Glomerular endothelial cell (primary cell): ENCODE measurements around the gene ID3. TPM values are rescaled to one million over a fixed set of nuclear protein-coding genes. Genes with fewer than 3 reads are reported as not detected.
"Not testable (repeated sequence)": the region's sequence is repeated elsewhere in the genome, so short reads cannot be mapped to it uniquely, and the experiment has no call there.

Source experiments
- DNase-seq: peaks from one replicate; pipeline ENCODE4 v3.0.0-alpha.2; 2011; ENCODE audit warnings: low read depth, low spot score; ENCODE audit errors: extremely low read depth
- total RNA-seq: library from RNA; depleted of rRNA; stranded (reverse); fragments of >200 nt; gene quantifications from 2 replicates; pipeline ENCODE4 v1.2.3, GENCODE V29; 2015

The ID3 gene
- total RNA-seq, 1 donor from 2014 or later, result 399 TPM

- no peak for DNase-seq
Measured at GRCh38 chr1:23590058-23590783, 30.9 kb upstream of the ID3 start.

GRCh38 chr1:23589585-23589986, 30.3 kb upstream of the ID3 start:
- no peak for DNase-seq

- DNase-seq, result no peak
Measured at GRCh38 chr1:23588749-23589548, 29.6 kb upstream of the ID3 start.

- DNase-seq, result no peak
Measured at GRCh38 chr1:23585321-23586022, 26.2 kb upstream of the ID3 start.

GRCh38 chr1:23583727-23584126, 24.4 kb upstream of the ID3 start:
- DNase-seq, result not testable (repeated sequence)

- no peak for DNase-seq
Measured at GRCh38 chr1:23582820-23583219, 23.5 kb upstream of the ID3 start.

GRCh38 chr1:23581219-23581618, 21.9 kb upstream of the ID3 start:
- DNase-seq, result no peak

GRCh38 chr1:23578997-23579363, 19.7 kb upstream of the ID3 start:
- no peak for DNase-seq

- no peak for DNase-seq
Measured at GRCh38 chr1:23578311-23578996, 19.2 kb upstream of the ID3 start.

GRCh38 chr1:23577056-23578004, 18.0 kb upstream of the ID3 start:
- DNase-seq, result no peak

- DNase-seq, result no peak
Measured at GRCh38 chr1:23576338-23577055, 17.2 kb upstream of the ID3 start.

GRCh38 chr1:23575226-23575810, 16.0 kb upstream of the ID3 start:
- DNase-seq, result no peak

- DNase-seq, result no peak
Measured at GRCh38 chr1:23574265-23574754, 15.0 kb upstream of the ID3 start.

- DNase-seq, result no peak
Measured at GRCh38 chr1:23573574-23574182, 14.4 kb upstream of the ID3 start.

GRCh38 chr1:23571465-23571864, 12.2 kb upstream of the ID3 start:
- DNase-seq, result no peak

- no peak for DNase-seq
Measured at GRCh38 chr1:23570001-23570691, 10.8 kb upstream of the ID3 start.

- DNase-seq, result no peak
Measured at GRCh38 chr1:23568608-23569383, 9.5 kb upstream of the ID3 start.
